ENCODE results near the gene ABCC10. TPM values are rescaled to one million over a fixed set of nuclear protein-coding genes. Genes with fewer than 3 reads are reported as not detected.

The ABCC10 gene
- total and polyA plus RNA-seq, 11 donors, result 6.4 to 19.6 (median 10.3) TPM

- intact Hi-C loops (cut with DNase I), result loop anchor here in 1 of 10 donors (10.0 kb wide), 1 partner anchor 66 kb away; no protein-coding TSS in a partner anchor
- no peak overlapping the region for H3K4me3 ChIP-seq
- H3K36me3 ChIP-seq, result peaks cover 0 to 73% (median 54%) of the 10 kb centered on the region in 9 donors
- peaks cover 0 to 14% (median 0%) of the 10 kb centered on the region in 9 donors for H3K27me3 ChIP-seq
- peak overlapping the region in 4 of 12 donors; percentile 14 to 50 (median 20) for H3K27ac ChIP-seq
- H3K4me1 ChIP-seq, result peaks cover 0 to 27% (median 6%) of the 10 kb centered on the region in 12 donors
- ATAC-seq (no peak), DNase-seq (no peak)
- no peaks in the 10 kb centered on the region for H3K9me3 ChIP-seq
- TF ChIP-seq CTCF (IDR thresholded peaks at IDR 0.05) (no peak), POLR2A (IDR thresholded peaks at IDR 0.05) (no peak)
- WGBS, 4 donors, result 91 to 100% (median 96%) methylated on average over 5 to 13 of the region's 13 CpGs
These were observed 23.4 kb downstream of the ABCC10 start for GRCh38 chr6:43450699-43451131.

GRCh38 chr6:43451348-43451747, 24.0 kb downstream of the ABCC10 start:
- H3K9me3 ChIP-seq, result no peaks in the 10 kb centered on the region
- peaks cover 0 to 67% (median 48%) of the 10 kb centered on the region in 9 donors for H3K36me3 ChIP-seq
- no peak for TF ChIP-seq CTCF (IDR thresholded peaks at IDR 0.05)
- TF ChIP-seq POLR2A (IDR thresholded peaks at IDR 0.05), result no peak
- 67 to 82% (median 70%) methylated on average over 3 to 4 of the region's 4 CpGs for WGBS, 4 donors
- DNase-seq (no peak), ATAC-seq (peak in 3 of 4 donors; percentile 60 to 61 (median 61))
- peaks cover 0 to 31% (median 7%) of the 10 kb centered on the region in 12 donors for H3K4me1 ChIP-seq
- intact Hi-C loops (cut with DNase I), result loop anchor here in 1 of 10 donors (10.0 kb wide), 1 partner anchor 67 kb away; no protein-coding TSS in a partner anchor
- peak overlapping the region in 5 of 12 donors; percentile 13 to 50 (median 18) for H3K27ac ChIP-seq
- H3K27me3 ChIP-seq, result peaks cover 0 to 21% (median 5%) of the 10 kb centered on the region in 9 donors
- H3K4me3 ChIP-seq, result no peak overlapping the region

GRCh38 chr6:43451939-43452338, 24.6 kb downstream of the ABCC10 start:
- no peak overlapping the region for H3K4me3 ChIP-seq
- ATAC-seq, result no peak
- WGBS, 4 donors, result 89 to 95% (median 93%) methylated on average over 8 of the region's 8 CpGs
- intact Hi-C loops (cut with DNase I), result loop anchor here in 1 of 10 donors (10.0 kb wide), 1 partner anchor 67 kb away; no protein-coding TSS in a partner anchor
- no peak for DNase-seq
- TF ChIP-seq CTCF (IDR thresholded peaks at IDR 0.05), result no peak
- H3K27ac ChIP-seq, result peak overlapping the region in 1 of 12 donors; percentile 13
- peaks cover 0 to 64% (median 47%) of the 10 kb centered on the region in 9 donors for H3K36me3 ChIP-seq
- H3K27me3 ChIP-seq, result peaks cover 0 to 24% (median 6%) of the 10 kb centered on the region in 9 donors
- peaks cover 0 to 31% (median 7%) of the 10 kb centered on the region in 12 donors for H3K4me1 ChIP-seq
- H3K9me3 ChIP-seq, result no peaks in the 10 kb centered on the region

GRCh38 chr6:43452896-43453295, 25.6 kb downstream of the ABCC10 start:
- no peak for DNase-seq
- WGBS, 4 donors, result 87 to 97% (median 95%) methylated on average over 4 of the region's 4 CpGs
- H3K27ac ChIP-seq, result no peak overlapping the region
- peaks cover 0 to 54% (median 38%) of the 10 kb centered on the region in 9 donors for H3K36me3 ChIP-seq
- H3K9me3 ChIP-seq, result no peaks in the 10 kb centered on the region
- peaks cover 0 to 24% (median 6%) of the 10 kb centered on the region in 9 donors for H3K27me3 ChIP-seq
- TF ChIP-seq CTCF (IDR thresholded peaks at IDR 0.05), result no peak
- TF ChIP-seq POLR2A (IDR thresholded peaks at IDR 0.05), result no peak
- intact Hi-C loops (cut with DNase I), result loop anchor here in 1 of 10 donors (10.0 kb wide), 1 partner anchor 68 kb away; no protein-coding TSS in a partner anchor
- no peak for ATAC-seq
- H3K4me1 ChIP-seq, result peaks cover 0 to 31% (median 7%) of the 10 kb centered on the region in 12 donors
- no peak overlapping the region for H3K4me3 ChIP-seq

Measured in heart left ventricle (tissue), 16 donors.